ENCODE data around the gene RBM23. TPM values are rescaled to one million over a fixed set of nuclear protein-coding genes. Genes with fewer than 3 reads are reported as not detected.
"Not testable (repeated sequence)": the region's sequence is repeated elsewhere in the genome, so short reads cannot be mapped to it uniquely, and the experiment has no call there.

Gene RBM23
- polyA plus RNA-seq, 1 experiment, result 46.2 TPM

DNA sequence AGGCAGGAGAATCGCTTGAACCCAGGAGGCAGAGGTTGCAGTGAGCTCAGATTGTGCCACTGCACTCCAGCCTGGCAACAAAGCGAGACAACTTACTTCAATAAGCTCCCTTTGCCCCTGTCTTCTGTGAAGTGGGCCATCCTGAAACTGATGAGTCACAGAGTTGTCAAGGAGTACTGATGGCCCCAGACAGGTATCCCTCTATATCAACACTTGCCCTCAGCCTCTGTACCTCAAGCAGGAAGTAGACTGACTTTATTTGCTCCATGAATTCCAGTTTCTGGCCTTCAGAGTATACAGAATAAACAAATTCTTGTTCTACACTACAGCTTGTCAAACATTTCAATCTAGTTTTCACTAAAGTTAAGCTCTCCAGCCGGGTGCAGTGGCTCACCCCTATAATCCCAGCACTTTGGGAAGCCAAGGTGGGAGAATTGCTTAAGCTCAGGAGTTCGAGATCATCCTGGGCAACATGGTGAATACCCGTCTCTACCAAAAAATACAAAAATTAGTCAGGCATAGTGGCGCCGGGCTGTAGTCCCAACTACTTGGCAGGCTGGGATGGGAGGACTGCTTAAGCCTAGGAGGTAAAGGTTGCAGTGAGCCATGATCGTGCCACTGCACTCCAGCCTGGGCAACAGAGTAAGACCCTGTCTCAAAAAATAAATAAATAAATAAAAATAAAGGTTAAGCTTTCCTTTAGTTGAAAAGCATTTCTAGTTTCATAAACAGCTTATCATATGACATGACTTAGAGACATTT lies 63.8 kb downstream of the RBM23 start:
- CTCF ChIA-PET, result interaction anchor here (0.7 to 8.5 kb wide), 18 partner anchors 8 to 465 kb away, joined by 3 to 217 read pairs (median 12); partner anchors contain the start of genes LRP10 and MMP14
- no peaks in the 10 kb centered on the region for H3K27me3 ChIP-seq (ENCODE audit: control insufficient read depth, insufficient read depth, low read length)
- TF ChIP-seq, protein P1, sequence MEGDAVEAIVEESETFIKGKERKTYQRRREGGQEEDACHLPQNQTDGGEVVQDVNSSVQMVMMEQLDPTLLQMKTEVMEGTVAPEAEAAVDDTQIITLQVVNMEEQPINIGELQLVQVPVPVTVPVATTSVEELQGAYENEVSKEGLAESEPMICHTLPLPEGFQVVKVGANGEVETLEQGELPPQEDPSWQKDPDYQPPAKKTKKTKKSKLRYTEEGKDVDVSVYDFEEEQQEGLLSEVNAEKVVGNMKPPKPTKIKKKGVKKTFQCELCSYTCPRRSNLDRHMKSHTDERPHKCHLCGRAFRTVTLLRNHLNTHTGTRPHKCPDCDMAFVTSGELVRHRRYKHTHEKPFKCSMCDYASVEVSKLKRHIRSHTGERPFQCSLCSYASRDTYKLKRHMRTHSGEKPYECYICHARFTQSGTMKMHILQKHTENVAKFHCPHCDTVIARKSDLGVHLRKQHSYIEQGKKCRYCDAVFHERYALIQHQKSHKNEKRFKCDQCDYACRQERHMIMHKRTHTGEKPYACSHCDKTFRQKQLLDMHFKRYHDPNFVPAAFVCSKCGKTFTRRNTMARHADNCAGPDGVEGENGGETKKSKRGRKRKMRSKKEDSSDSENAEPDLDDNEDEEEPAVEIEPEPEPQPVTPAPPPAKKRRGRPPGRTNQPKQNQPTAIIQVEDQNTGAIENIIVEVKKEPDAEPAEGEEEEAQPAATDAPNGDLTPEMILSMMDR (IDR thresholded peaks at IDR 0.05; ENCODE audit: low read depth, low read length), result no peak
- H3K9me3 ChIP-seq (ENCODE audit: control insufficient read depth, insufficient read depth, low read length), result peaks cover 3% of the 10 kb centered on the region
- no peak overlapping the region for H3K4me3 ChIP-seq (ENCODE audit: low read depth, low read length)
- no peak overlapping the region for H3K27ac ChIP-seq (ENCODE audit: low read depth, low read length)
- DNase-seq (ENCODE audit: low read depth, low spot score), result no peak
- POLR2A ChIA-PET, result interaction anchor here (4.7 kb wide), 1 partner anchor 32 kb away, joined by 32 read pairs; no protein-coding TSS in a partner anchor

DNA sequence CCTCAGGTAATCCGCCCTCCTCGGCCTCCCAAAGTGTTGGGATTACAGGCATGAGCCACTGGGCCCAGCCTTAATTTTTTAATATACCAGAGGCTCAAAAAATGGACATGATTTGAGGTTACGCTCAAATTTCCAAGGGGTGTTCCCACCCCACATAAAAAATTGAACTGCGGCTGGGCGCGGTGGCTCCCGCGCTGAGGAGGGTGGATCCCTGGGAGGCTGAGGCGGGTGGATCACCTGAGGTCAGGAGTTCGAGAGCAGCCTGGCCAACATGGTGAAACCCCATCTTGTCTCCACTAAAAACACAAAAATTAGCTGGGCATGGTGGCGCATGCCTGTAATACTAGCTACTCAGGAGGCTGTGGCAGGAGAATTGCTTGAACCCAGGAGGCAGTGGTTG lies 64.7 kb downstream of the RBM23 start:
- ChIA-PET CTCF (interaction anchor here (0.7 to 8.5 kb wide), 26 partner anchors 9 to 464 kb away, joined by 3 to 217 read pairs (median 8); partner anchors contain the start of genes LRP10, MMP14 and MRPL52), POLR2A (interaction anchor here (0.7 to 4.7 kb wide), 2 partner anchors 17 to 31 kb away, joined by 5 to 32 read pairs; no protein-coding TSS in a partner anchor)
- H3K27ac ChIP-seq (ENCODE audit: low read depth, low read length); H3K4me3 ChIP-seq (ENCODE audit: low read depth, low read length); H3K9me3 ChIP-seq (ENCODE audit: control insufficient read depth, insufficient read depth, low read length); DNase-seq (ENCODE audit: low read depth, low spot score); H3K27me3 ChIP-seq (ENCODE audit: control insufficient read depth, insufficient read depth, low read length): not testable (repeated sequence)

DNA sequence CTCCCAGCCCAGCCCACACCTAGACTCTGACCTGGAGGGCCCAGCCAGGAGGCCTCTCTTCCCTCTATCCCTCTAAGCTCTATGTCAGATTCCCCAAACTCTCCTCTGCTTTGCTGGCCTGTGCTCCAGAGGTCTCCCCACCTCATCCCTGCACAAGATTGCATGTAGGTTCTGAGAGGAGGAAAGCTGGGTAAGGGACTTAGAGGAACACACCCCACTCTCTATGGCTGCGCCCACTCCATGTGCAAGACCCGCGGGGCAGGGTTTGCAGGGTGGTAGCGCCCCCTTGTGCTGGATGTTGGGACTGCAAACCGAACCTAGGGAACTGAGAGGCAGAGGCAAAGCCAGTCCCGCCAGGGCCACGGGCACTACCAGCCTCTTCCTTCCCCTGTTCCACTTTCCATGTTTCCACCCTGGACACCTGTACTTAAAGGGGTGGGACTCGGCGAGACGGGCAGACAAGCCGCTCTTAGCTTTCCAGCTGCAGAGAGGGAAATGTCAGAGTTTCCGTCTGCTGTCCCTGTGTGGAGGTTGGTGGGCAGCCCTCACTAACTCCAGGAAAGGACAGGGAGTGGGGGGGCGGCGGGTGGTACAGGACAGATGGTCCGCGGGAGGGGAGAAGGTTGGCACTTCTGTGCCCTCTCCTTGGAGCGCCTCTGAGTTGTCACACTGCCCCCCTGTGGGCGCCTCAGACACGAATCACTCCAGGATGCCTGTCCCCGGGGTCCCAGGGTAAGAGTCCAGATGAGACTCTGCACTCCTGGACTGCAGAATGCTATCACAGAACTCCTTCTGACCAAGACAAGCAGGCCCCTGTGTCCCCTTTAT lies 65.8 kb downstream of the RBM23 start:
- ChIA-PET POLR2A (interaction anchor here (1.0 to 4.7 kb wide), 3 partner anchors 15 to 87 kb away, joined by 3 to 53 read pairs (median 32); partner anchors contain the start of gene MMP14), CTCF (interaction anchor here (0.9 to 8.5 kb wide), 37 partner anchors 8 to 316 kb away, joined by 3 to 217 read pairs (median 6); partner anchors contain the start of genes ABHD4, LRP10, MMP14 and MRPL52)
- TF ChIP-seq, protein P1 (IDR thresholded peaks at IDR 0.05; ENCODE audit: low read depth, low read length), result peak; percentile 91
- Histone ChIP-seq H3K27me3 (ENCODE audit: control insufficient read depth, insufficient read depth, low read length) (no peaks in the 10 kb centered on the region), H3K4me3 (ENCODE audit: low read depth, low read length) (peak overlapping the region; percentile 56), H3K27ac (ENCODE audit: low read depth, low read length) (peak overlapping the region; percentile 52), H3K9me3 (ENCODE audit: control insufficient read depth, insufficient read depth, low read length) (peaks cover 3% of the 10 kb centered on the region)
- no peak for DNase-seq (ENCODE audit: low read depth, low spot score)

DNA sequence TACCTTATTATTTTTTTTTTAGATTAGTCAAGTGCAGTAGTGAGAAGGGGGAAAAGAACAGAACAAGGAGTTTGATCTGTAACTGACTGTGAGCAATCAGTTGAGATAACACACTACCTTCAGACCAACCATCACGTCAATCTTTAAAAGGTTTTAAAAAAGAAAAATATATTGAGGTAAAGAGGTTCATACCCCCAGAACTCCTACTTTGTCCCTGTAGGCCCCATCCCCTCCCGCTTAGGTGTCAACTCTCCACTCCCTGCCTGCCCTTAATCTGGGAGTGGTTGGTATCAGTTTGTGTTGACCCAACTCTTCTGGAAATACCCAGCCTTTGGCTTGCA lies 66.4 kb downstream of the RBM23 start:
- H3K4me3 ChIP-seq (ENCODE audit: low read depth, low read length), result no peak overlapping the region
- no peak for DNase-seq (ENCODE audit: low read depth, low spot score)
- TF ChIP-seq, protein P1 (IDR thresholded peaks at IDR 0.05; ENCODE audit: low read depth, low read length), result no peak
- CTCF ChIA-PET, result interaction anchor here (0.9 to 8.5 kb wide), 28 partner anchors 8 to 316 kb away, joined by 3 to 217 read pairs (median 6); partner anchors contain the start of genes ABHD4, LRP10, MMP14 and OXA1L
- peaks cover 3% of the 10 kb centered on the region for H3K9me3 ChIP-seq (ENCODE audit: control insufficient read depth, insufficient read depth, low read length)
- POLR2A ChIA-PET, result interaction anchor here (3.9 to 4.7 kb wide), 2 partner anchors 14 to 30 kb away, joined by 32 to 53 read pairs; partner anchors contain the start of gene MMP14
- peak overlapping the region; percentile 52 for H3K27ac ChIP-seq (ENCODE audit: low read depth, low read length)
- H3K27me3 ChIP-seq (ENCODE audit: control insufficient read depth, insufficient read depth, low read length), result no peaks in the 10 kb centered on the region

DNA sequence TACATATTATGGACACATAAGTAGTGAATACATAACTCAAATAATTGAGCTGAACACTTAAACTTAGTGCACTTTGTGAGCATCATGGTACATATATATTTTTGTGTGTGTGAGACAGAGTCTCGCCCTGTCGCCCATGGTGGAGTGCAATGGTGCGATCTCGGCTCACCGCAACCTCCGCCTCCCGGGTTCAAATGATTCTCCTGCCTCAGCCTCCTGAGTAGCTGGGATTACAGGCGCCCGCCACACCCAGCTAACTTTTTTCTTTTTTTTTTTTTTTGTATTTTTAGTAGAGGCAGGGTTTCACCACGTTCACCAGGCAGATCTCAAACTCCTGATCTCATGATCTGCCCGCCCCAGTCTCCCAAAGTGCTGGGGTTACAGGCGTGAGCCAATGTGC lies 66.8 kb downstream of the RBM23 start:
- POLR2A ChIA-PET, result interaction anchor here (0.8 to 4.7 kb wide), 3 partner anchors 14 to 546 kb away, joined by 3 to 53 read pairs (median 32); partner anchors contain the start of gene MMP14
- H3K9me3 ChIP-seq (ENCODE audit: control insufficient read depth, insufficient read depth, low read length); DNase-seq (ENCODE audit: low read depth, low spot score); H3K27me3 ChIP-seq (ENCODE audit: control insufficient read depth, insufficient read depth, low read length); H3K4me3 ChIP-seq (ENCODE audit: low read depth, low read length): not testable (repeated sequence)
- peak overlapping the region; percentile 100 for H3K27ac ChIP-seq (ENCODE audit: low read depth, low read length)
- CTCF ChIA-PET, result interaction anchor here (0.6 to 8.5 kb wide), 28 partner anchors 8 to 1102 kb away, joined by 3 to 217 read pairs (median 6); partner anchors contain the start of genes ABHD4, LRP10, MMP14 and OXA1L
